ENCODE data around the gene SDE2.
"Not testable (repeated sequence)": the region's sequence is repeated elsewhere in the genome, so short reads cannot be mapped to it uniquely, and the experiment has no call there.

SDE2 gene

GRCh38 chr1:226004396-226004795 lies 5.3 kb upstream of the SDE2 start:
- DNase-seq, result no peak

GRCh38 chr1:226003502-226004170 lies 4.5 kb upstream of the SDE2 start:
- no peak for DNase-seq

DNA sequence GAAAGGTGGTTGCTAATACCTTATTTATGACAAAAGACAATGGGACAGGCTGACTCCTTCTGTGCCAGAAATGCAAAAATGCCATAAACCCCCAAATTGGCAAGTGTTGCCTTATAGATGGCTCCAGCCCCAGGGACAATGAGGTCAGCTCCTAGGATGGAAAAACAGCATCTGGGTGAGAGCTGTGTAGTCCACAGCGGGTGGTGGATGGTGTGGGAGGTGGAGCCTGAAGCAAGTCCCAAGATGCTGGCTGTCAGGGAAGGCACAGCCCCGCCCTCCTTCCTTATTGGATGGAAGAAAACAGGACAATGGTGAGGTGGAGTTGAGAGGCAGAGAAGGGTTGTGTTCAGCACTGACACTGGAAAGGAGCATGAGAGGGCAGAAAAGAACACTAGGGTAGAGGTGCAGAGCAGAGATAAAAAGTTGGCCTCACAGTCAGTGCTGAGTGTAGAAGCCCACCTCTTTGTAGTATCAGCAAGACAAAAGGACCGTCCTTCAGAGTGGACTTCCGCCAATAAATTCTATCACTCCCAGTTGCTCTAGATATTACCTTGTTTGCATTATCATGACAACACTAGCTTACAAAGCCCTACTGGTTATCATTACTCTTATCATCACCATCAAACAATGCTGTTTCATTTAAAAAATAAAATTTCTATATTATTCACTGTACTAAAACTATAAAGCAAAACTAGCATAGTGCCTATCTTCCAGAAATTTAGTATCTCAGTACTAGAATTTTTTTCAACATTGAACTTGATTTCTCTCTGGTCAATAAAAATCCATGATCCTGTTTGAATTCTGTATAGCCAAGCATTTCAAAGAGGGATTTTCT lies 3.7 kb upstream of the SDE2 start:
- no peak for DNase-seq

GRCh38 chr1:226001963-226002666 lies 3.0 kb upstream of the SDE2 start:
- DNase-seq, result peak; percentile 35

DNA sequence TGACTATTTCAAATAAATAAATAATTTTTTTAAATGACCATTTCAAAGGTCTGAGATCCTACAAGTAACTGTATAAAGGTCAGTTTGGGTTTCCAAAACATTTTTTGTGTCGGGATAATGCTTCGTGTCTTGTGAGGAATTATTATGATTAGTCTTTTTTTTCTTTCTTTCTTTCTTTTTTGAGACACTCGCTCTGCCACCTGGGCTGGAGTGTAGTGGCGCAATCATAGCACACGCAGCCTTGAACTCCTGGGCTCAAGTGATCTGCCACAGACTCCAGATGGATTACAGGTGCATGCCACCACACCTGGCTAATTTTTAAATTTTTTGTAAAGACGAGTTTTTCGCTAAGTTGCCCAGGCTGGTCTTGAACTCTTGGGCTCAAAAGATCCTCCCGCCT lies 1.9 kb upstream of the SDE2 start:
- DNase-seq, result no peak

DNA sequence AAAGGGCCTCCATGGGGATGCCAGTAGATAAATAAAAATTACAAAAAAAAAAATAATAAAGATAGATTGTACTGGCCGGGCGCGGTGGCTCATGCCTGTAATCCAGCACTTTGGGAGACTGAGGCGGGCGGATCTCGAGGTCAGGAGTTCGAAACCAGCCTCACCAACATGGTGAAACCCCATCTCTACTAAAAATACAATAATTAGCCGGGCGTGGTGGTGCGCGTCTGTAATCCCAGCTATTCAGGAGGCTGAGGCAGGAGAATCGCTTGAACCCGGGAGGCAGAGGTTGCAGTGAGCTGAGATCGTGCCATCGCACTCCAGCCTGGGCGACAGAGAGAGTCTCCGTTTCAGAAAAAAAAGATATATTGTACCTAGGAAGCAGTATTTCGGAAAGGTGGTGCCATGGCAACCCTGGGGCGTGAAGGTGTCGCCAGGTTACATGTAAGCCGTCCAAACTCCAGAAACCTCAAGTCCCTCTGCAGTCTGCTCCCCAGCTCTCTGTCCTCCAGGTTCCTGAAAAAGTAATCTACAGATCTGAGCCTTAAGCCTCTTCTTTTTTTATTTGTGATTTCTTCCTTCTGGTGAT lies 1.4 kb upstream of the SDE2 start:
- DNase-seq, result not testable (repeated sequence)

DNA sequence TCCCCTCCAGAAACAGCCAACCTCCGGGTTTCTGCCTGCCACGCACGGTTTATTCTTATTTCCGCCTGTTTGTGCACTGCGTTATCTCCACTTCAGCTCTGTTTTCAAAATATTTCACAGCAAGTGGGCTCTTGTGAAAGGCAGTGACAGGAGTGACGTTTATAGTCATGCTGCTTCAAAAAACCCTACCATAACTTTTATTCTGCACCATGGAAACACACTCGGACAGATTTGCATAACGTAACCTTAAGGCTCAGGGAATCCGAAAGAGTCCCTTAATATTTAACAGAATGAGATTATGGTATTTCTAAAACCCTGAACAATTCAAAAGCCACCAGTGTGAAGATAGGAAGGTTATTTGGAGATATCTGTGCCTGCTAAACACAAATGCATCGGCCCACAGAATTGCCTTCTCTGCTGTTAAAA lies 782 bp upstream of the SDE2 start:
- DNase-seq, result peak; percentile 39

- no peak for DNase-seq
Measured at GRCh38 chr1:225998560-225999226, 450 bp downstream of the SDE2 start.

DNA sequence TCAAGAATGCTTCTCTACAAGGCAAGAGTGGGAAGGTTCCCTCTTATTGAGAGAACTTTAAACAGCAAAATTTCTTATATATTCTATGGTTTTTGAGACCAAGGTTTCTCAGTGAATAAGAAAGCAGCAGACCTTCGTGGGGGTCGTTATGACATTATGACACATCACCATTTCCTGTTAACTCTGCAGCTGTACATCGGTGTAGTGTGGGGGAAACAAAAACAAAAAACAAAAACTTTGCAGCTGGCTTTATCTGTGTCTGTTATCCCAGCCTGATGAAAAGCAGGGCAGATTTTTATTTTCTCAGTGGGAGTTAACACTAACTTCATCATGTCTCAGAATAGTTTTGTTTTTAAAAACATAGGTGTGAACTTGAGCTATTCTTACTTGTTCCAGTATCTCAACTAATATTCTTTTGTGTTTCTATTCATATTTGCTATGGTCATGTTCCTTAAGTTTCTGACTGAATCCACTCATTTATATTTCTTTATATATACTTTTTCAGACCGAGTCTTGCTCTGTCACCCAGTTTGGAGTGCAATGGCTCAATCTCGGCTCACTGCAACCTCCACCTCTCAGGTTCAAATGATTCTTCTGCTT lies 2.1 kb downstream of the SDE2 start:
- DNase-seq, result no peak

GRCh38 chr1:225995919-225996864 lies 3.0 kb downstream of the SDE2 start:
- DNase-seq, result no peak

GRCh38 chr1:225990705-225991464 lies 8.3 kb downstream of the SDE2 start:
- no peak for DNase-seq

DNA sequence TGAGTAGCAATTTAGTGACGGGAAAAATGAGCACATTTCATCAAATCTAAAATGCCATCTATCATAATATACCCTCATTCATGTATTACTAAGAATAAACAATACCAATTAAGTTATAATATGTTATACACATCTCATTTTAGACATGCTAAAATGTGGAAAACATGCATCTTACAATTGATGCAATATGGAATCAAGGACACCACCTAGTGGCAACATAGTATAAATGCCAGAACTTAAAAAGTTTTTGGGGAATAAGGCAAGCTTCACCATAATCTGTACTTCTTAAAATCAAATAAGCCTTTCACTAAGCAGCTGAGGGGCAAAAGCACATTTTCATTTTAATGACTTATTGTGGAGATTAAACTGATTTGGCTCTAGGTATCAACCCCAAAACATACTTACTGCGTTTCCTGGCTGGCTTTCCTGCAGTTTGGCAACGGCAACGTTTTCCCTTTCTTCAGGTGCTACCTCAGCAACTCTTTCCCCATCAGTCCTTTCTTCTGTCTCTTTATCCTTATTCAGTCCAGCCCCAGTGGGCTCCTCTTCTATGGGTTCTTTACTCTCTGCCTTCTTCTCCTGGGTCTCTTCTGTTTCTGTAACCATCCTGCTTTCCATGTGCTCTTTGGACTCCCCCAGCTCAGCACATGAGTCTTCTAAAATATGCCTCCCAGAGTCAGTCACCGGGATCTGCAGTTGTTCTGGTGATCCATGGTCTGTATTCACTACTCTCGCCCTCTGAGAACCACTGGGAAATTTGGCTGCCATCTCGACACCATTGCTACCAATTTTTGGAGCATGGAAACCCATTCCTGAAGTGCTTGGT lies 11.4 kb downstream of the SDE2 start:
- DNase-seq, result peak; percentile 27

DNA sequence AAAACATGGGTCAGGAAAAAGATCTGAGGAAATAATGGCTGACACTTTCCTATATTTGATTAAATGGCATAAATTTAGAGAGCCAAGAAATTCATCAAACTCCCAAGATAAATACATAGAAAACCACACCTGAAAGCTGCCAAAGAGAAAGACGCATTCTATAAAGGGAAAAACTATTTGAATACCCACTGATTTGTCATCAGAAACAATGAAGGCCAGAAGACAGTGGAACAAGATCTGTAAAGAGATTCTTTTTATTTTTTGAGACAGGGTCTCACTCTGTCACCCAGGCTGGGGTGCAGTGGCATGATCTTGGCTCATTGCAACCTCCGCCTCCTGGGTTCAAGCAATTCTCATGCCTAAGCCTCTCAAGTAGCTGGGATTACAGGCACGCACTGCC lies 17.4 kb downstream of the SDE2 start:
- DNase-seq, result no peak

DNA sequence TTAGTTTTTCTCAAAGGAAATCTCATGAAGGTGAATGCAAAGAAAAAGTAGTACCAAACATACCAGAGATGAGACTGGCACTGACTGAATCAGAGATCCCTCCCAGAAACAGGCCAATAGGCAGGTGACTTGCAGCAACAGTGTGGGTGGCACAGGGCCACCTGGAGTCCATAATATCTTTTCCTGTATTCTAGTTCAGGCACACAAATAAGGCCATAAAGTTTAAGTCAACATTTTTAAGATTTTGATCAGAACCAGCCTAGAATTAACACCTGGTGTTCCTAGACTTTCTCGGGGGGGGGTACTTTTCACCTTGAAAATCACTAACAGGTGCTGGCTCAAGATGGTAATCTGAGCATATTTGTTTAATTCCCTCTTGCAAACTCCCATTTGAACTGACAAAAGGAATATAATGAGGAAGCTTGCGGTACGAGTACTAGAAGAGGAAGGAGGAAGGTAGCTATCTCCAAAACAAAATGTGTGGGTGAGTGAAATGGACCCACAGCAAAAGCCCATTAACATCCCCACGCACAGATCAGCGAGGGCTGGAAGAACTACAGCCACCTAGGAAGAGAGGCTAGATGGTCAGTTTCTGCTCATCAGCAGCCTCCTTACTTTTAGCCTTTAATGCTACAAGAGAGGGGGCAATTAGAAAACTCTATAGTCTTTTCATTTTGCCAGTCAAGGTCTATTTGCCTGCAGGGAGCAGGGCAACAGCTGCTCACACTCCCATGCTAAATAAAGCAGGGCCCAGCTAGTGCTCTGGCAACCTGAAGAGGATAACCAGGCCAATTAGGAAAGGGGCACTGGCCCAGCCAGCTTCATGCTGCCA lies 18.9 kb downstream of the SDE2 start:
- peak; percentile 48 for DNase-seq

- DNase-seq, result no peak
Measured at GRCh38 chr1:225979421-225979820, 19.7 kb downstream of the SDE2 start.

DNA sequence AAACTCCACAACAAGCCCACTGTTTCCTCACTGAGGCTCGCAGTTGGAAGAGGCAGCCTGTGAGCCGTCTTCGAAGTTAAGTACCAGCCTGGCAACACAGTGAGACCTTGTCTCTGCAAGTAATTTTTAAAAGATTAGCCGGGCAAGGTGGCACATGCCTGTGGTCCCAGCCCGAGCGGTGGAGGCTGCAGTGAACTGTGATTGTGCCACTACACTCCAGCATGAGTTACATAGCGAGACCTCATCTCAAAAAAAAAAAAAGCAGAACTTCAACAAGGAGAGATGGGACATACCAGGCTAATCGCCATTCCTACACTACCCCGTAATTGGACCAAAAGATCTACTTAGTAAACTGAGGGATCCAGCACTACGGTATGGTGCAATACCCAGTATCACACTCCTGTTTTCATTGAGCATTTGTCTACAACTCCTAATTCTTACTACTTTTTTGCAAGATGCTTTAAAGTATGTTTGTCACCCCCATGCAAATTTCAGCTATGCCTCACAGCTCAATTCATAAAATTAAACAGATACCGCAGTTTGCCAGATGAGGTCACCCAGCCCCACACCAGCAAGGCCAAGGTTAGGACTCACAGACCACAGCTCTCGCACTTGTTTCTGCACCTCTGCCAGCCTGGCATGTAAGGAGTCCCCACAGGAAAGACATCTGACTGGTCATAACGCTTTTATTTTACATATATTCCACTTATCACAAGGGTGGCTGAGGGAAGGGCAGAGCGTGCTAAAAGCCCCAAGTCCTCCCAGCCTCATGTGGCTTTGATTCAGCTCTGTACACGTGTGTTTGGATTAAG lies 21.0 kb downstream of the SDE2 start:
- no peak for DNase-seq

- DNase-seq, result not testable (repeated sequence)
Measured at GRCh38 chr1:225975146-225975545, 24.0 kb downstream of the SDE2 start.

DNA sequence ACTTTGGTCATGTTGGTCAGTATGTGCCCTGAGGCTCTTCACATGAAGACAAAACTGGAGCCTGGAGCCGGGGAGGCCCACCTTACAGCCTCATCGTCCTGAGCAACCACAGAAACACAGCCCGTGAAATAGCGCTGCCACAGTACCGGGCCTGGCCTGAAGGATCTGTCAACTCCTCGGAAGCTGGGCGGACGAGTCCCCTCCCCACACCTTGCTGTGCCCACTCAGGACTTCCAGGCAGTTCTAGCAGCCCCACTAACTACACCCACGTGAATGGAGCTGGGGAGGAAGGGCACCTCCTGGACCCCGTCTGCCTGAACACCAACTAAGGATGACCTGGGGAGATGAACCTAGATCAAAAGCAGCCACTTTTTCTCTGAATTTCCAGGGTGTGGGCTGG lies 24.7 kb downstream of the SDE2 start:
- no peak for DNase-seq

Data from NCI-H345 (cell line).